GM18511 (cell line): ENCODE measurements around the gene SYNGR1.

Experiments used
- ATAC-seq: cut with Tn5 transposase; IDR thresholded peaks from one replicate; pipeline ENCODE4 v1.9.1; 2021; ENCODE audit warnings: mild to moderate bottlenecking, moderate library complexity; ENCODE audit not compliant: unreplicated experiment

Gene SYNGR1

GRCh38 chr22:39367035-39367434, 17.2 kb downstream of the SYNGR1 start:
- ATAC-seq, result no peak

- ATAC-seq, result no peak
Observed at GRCh38 chr22:39368461-39368911, 18.7 kb downstream of the SYNGR1 start.

- no peak for ATAC-seq
Observed at GRCh38 chr22:39369186-39369585, 19.4 kb downstream of the SYNGR1 start.

GRCh38 chr22:39369586-39369985, 19.8 kb downstream of the SYNGR1 start:
- ATAC-seq, result no peak

GRCh38 chr22:39371732-39372131, 21.9 kb downstream of the SYNGR1 start:
- no peak for ATAC-seq

- no peak for ATAC-seq
Observed at GRCh38 chr22:39374191-39374590, 24.4 kb downstream of the SYNGR1 start.

- no peak for ATAC-seq
Observed at GRCh38 chr22:39374801-39375200, 25.0 kb downstream of the SYNGR1 start.

GRCh38 chr22:39375646-39376045, 25.9 kb downstream of the SYNGR1 start:
- ATAC-seq, result no peak

GRCh38 chr22:39379756-39380730, 30.3 kb downstream of the SYNGR1 start:
- ATAC-seq, result no peak

- ATAC-seq, result no peak
Observed at GRCh38 chr22:39381009-39381755, 31.4 kb downstream of the SYNGR1 start.

- ATAC-seq, result no peak
Observed at GRCh38 chr22:39381930-39382329, 32.1 kb downstream of the SYNGR1 start.

- ATAC-seq, result peak; percentile 69
Observed at GRCh38 chr22:39382410-39382809, 32.6 kb downstream of the SYNGR1 start.

GRCh38 chr22:39383841-39384625, 34.2 kb downstream of the SYNGR1 start:
- no peak for ATAC-seq

- no peak for ATAC-seq
Observed at GRCh38 chr22:39384750-39385480, 35.1 kb downstream of the SYNGR1 start.

GRCh38 chr22:39388261-39389011, 38.6 kb downstream of the SYNGR1 start:
- no peak for ATAC-seq

- no peak for ATAC-seq
Observed at GRCh38 chr22:39389420-39389819, 39.6 kb downstream of the SYNGR1 start.

- ATAC-seq, result no peak
Observed at GRCh38 chr22:39392341-39392948, 42.7 kb downstream of the SYNGR1 start.

- ATAC-seq, result no peak
Observed at GRCh38 chr22:39395936-39396796, 46.4 kb downstream of the SYNGR1 start.
